GM12878 (cell line): ENCODE data around the gene KICS2. TPM values are rescaled to one million over a fixed set of nuclear protein-coding genes. Genes with fewer than 3 reads are reported as not detected.
A peak's percentile ranks its signal among the peaks of the same experiment; 100 is the strongest.

Experiments used
- ATAC-seq: fragments of 200-7000 bp; cut with Tn5 transposase; 3 replicates; pipeline ENCODE4 v1.9.1; 2020; ENCODE audit warnings: mild to moderate bottlenecking, moderate library complexity
- BruUV-seq: library from RNA; stranded (reverse); fragments of 400-500 nt; replicated peaks from 2 replicates; lab custom pipeline; 2021; lab: Mats Ljungman, UMichigan
- CTCF ChIA-PET: fragments of 300-600 bp; sonication (Branson Sonifier 250); formaldehyde crosslinking; extraction: SDS; loops from one replicate; lab custom pipeline; 2021; ENCODE audit warnings: inconsistent platforms; lab: Yijun Ruan, JAX
- POLR2A ChIA-PET: fragments of 350-600 bp; formaldehyde crosslinking; extraction: SDS; loops from one replicate; lab custom pipeline; 2021; ENCODE audit warnings: inconsistent platforms; lab: Charles Lee
- RAD21 ChIA-PET: fragments of 300-600 bp; sonication (Branson Sonifier 250); formaldehyde crosslinking; loops from one replicate; lab custom pipeline; 2023; ENCODE audit warnings: antibody characterized with exemption; ENCODE audit not compliant: unreplicated experiment; lab: Charles Lee
- SMC1A ChIA-PET: fragments of 300-600 bp; sonication (Branson Sonifier 250); formaldehyde crosslinking; loops from one replicate; lab custom pipeline; 2023; ENCODE audit not compliant: unreplicated experiment, uncharacterized antibody; lab: Charles Lee
- DNase-seq: peaks from one replicate; pipeline ENCODE4 v3.0.0-alpha.2; 2011; ENCODE audit warnings: low read depth, low spot score
- FAIRE-seq: peaks from 3 replicates; lab custom pipeline; 2011; peaks lifted over from hg19 to GRCh38; lab: Jason Lieb, UNC
- H2AFZ ChIP-seq: 2 replicates; pipeline ENCODE4 v1.6.0; 2011; ENCODE audit warnings: low read depth, low read length, control low read depth; ENCODE audit not compliant: control insufficient read depth
- H3K27ac ChIP-seq: 2 replicates; pipeline ENCODE4 v1.5.1; 2011; ENCODE audit warnings: control low read depth; ENCODE audit not compliant: control insufficient read depth, insufficient read depth
- H3K27me3 ChIP-seq, 2 experiments: replicated peaks in 1 of 2; 2 replicates each; pipeline versions ENCODE4 v1.6.0 to v1.6.1; 2011; ENCODE audit warnings: low read length in 1 of 2; ENCODE audit not compliant: control insufficient read depth in 2 of 2, insufficient read depth in 2 of 2
- H3K36me3 ChIP-seq, 2 experiments: 2 replicates each; pipeline ENCODE4 v1.5.1; 2011; ENCODE audit warnings: low read length in 1 of 2; ENCODE audit not compliant: control insufficient read depth in 2 of 2, insufficient read depth in 2 of 2
- H3K4me1 ChIP-seq: 2 replicates; pipeline ENCODE4 v1.6.1; 2011; ENCODE audit warnings: mild to moderate bottlenecking, low read length, moderate library complexity, mixed read lengths; ENCODE audit not compliant: control insufficient read depth, insufficient read depth
- H3K4me2 ChIP-seq: 2 replicates; pipeline ENCODE4 v1.6.0; 2011; ENCODE audit warnings: control low read depth; ENCODE audit not compliant: control insufficient read depth, insufficient read depth
- H3K4me3 ChIP-seq: fragments of 200-600 bp; sonication (generic); 2 replicates; pipeline ENCODE4 v1.5.1; 2016
- H3K79me2 ChIP-seq: 2 replicates; pipeline ENCODE4 v1.6.0; 2011; ENCODE audit warnings: low read length; ENCODE audit not compliant: control insufficient read depth, insufficient read depth
- H3K9ac ChIP-seq: 2 replicates; pipeline ENCODE4 v1.8.0; 2011; ENCODE audit warnings: low read length, control low read depth, mixed read lengths; ENCODE audit not compliant: control insufficient read depth, insufficient read depth
- H3K9me3 ChIP-seq: replicated peaks from 3 replicates; pipeline ENCODE4 v1.5.1; 2011; ENCODE audit warnings: mild to moderate bottlenecking, low read length; ENCODE audit not compliant: control insufficient read depth, insufficient read depth
- H4K20me1 ChIP-seq: 2 replicates; pipeline ENCODE4 v1.6.0; 2011; ENCODE audit not compliant: control insufficient read depth, insufficient read depth
- BCL11A ChIP-seq: IDR thresholded peaks from 2 replicates; pipeline ENCODE4 v1.6.1; 2011; ENCODE audit warnings: low read depth, low read length
- CBX3 ChIP-seq: fragments of 200-600 bp; sonication (generic); IDR thresholded peaks from 2 replicates; pipeline ENCODE4 v1.6.1; 2016; ENCODE audit warnings: low read depth, borderline replicate concordance
- FOXK2 ChIP-seq: fragments of 450-650 bp; IDR thresholded peaks from 2 replicates; pipeline ENCODE4 v1.6.1; 2017; ENCODE audit warnings: mild to moderate bottlenecking, moderate library complexity
- FOXM1 ChIP-seq: IDR thresholded peaks from 2 replicates; pipeline ENCODE4 v1.6.1; 2012; ENCODE audit warnings: low read depth, mild to moderate bottlenecking, inconsistent platforms, low read length, moderate library complexity
- HDAC6 ChIP-seq: fragments of 200-600 bp; sonication (generic); IDR thresholded peaks from one replicate; pipeline ENCODE4 v1.8.0; 2017; ENCODE audit warnings: antibody characterized with exemption; ENCODE audit not compliant: unreplicated experiment
- IKZF1 ChIP-seq: fragments of 450-650 bp; conservative IDR thresholded peaks from 2 replicates; pipeline ENCODE4 v1.6.1; 2017; ENCODE audit warnings: antibody characterized with exemption, mild to moderate bottlenecking
- IKZF2 ChIP-seq, 2 experiments: fragments of 450-650 bp; IDR thresholded peaks; 2 replicates each; pipeline ENCODE4 v1.6.1; 2017; ENCODE audit warnings: mild to moderate bottlenecking in 2 of 2, moderate library complexity in 2 of 2
- JUNB ChIP-seq: IDR thresholded peaks from 2 replicates; pipeline ENCODE4 v1.6.1; 2016; ENCODE audit warnings: antibody characterized with exemption, mild to moderate bottlenecking
- JUND ChIP-seq: IDR thresholded peaks from 2 replicates; pipeline ENCODE4 v1.6.1; 2012; ENCODE audit warnings: low read depth, mild to moderate bottlenecking, low read length, improper control_type of control experiment, moderate library complexity
- NRF1 ChIP-seq: conservative IDR thresholded peaks from 2 replicates; pipeline ENCODE4 v1.6.1; 2011; ENCODE audit warnings: mild to moderate bottlenecking, low read depth, low read length, improper control_type of control experiment
- PML ChIP-seq: IDR thresholded peaks from 2 replicates; pipeline ENCODE4 v1.6.1; 2012; ENCODE audit warnings: low read length, inconsistent platforms
- RELA ChIP-seq: fragments of 450-650 bp; IDR thresholded peaks from 2 replicates; pipeline ENCODE4 v1.8.0; 2014; ENCODE audit warnings: borderline replicate concordance; ENCODE audit not compliant: partially characterized antibody
- SIN3A ChIP-seq: IDR thresholded peaks from 2 replicates; pipeline ENCODE4 v1.6.1; 2012; ENCODE audit warnings: low read depth, low read length, improper control_type of control experiment
- SMAD5 ChIP-seq: IDR thresholded peaks from 2 replicates; pipeline ENCODE4 v1.6.1; 2016; ENCODE audit warnings: antibody characterized with exemption, low read depth
- TCF7 ChIP-seq: IDR thresholded peaks from 2 replicates; pipeline ENCODE4 v1.6.1; 2014; ENCODE audit warnings: antibody characterized with exemption, borderline replicate concordance
- ZNF217 ChIP-seq: fragments of 450-650 bp; IDR thresholded peaks from 2 replicates; pipeline ENCODE4 v1.6.1; 2017; ENCODE audit warnings: antibody characterized with exemption, mild to moderate bottlenecking
- WGBS: methylation state at CpG from one replicate; pipeline ENCODE4 v1.1.6; 2016; ENCODE audit warnings: low lambda C conversion rate; ENCODE audit not compliant: insufficient replicate concordance, insufficient coverage; ENCODE audit errors: missing lambda C conversion rate; 5-methylcytosine and 5-hydroxymethylcytosine counted together
- in situ Hi-C: fragments of 300-500 bp; cut with MboI; formaldehyde crosslinking; loops from 9 replicates; pipeline ENCODE4 v1.14.3; 2018; ENCODE audit warnings: mixed read lengths
- intact Hi-C: fragments of 100-400 bp; cut with micrococcal nuclease; formaldehyde crosslinking; loops from one replicate; pipeline ENCODE4 v1.14.2; 2022; ENCODE audit not compliant: unreplicated experiment
- polyA plus RNA-seq, 11 experiments: library from polyadenylated mRNA; depleted of rRNA in 4 of 11; unstranded in 6 of 11; stranded (reverse) in 5 of 11; fragments of >200 nt; fragmentation: Nextera tagmentation in 4 of 11; fragmentation: Illumina TruSeq in 1 of 11; extraction: Ambion mirVana in 4 of 11; extraction: Trizol in 1 of 11; gene quantifications; 1 replicate in 1 of 11; 2 replicates in 10 of 11; pipeline versions ENCODE4 v1.2.1 to v1.2.3, GENCODE V29; 2011 to 2016; ENCODE audit warnings: inconsistent platforms in 2 of 11, missing spikeins in 2 of 11, low read depth in 1 of 11
- total RNA-seq, 4 experiments: library from RNA; depleted of rRNA in 3 of 4; stranded (reverse); fragments of >200 nt in 3 of 4; fragmentation: Illumina TruSeq in 1 of 4; extraction: Trizol in 1 of 4; gene quantifications; 2 replicates each; pipeline versions ENCODE4 v1.2.1 to v1.2.3, GENCODE V29; 2013 to 2021
- TF ChIP-seq, protein P1 (sequence below): fragments of 450-650 bp; IDR thresholded peaks from 2 replicates; pipeline ENCODE4 v1.6.1; 2016; ENCODE audit warnings: mild to moderate bottlenecking
- TF ChIP-seq, protein P2 (sequence below): IDR thresholded peaks from 2 replicates; pipeline ENCODE4 v1.6.1; 2012; ENCODE audit warnings: low read depth, low read length, improper control_type of control experiment
- TF ChIP-seq, protein P3 (sequence below): fragments of 450-650 bp; IDR thresholded peaks from 2 replicates; pipeline ENCODE4 v1.6.1; 2016; ENCODE audit warnings: mild to moderate bottlenecking
- TF ChIP-seq, protein P4 (sequence below): fragments of 450-650 bp; IDR thresholded peaks from 2 replicates; pipeline ENCODE4 v1.6.1; 2017; ENCODE audit warnings: mild to moderate bottlenecking

KICS2 gene
- total and polyA plus RNA-seq, 10 of the 15 experiments (the other 5 are each of a cell fraction or from before 2014, with no cell fraction given), result 3.9 to 13.1 (median 9.5) TPM

DNA sequence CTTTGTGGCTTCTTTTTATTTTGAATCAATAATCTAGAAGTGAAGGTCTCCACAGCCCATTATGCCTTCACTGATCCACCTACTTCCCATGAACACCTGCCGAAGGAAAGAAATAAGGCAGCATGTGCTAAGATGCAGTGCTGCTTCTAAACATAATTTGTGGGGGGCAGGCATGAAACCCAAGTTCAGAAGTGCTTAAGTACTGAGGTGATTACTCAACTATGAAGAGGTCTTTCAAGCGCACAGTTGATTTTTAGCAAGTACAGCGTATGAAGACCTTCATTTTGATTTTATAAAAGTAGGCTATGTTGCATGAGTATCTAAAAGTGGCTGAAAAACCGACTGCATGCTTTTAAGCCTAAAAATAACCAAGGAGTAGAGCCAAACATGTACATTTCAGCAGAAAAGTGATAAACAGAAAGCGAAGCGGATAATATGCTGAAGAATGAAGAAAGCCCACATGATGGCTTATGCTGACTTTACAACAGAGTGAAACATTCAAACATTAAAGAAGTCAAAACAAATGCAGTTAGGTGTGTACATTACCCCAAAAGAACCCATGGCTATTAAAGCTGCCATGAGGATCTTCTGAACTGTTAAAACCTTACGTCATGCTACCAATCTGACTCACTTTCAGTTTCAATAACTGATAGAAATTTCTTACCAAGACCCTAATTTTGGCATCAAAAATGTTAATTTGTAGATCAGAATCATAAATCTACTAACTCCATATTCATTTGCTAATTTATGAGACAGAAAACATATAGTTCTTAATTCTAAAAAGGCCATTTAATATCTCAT is 29.3 kb downstream of the KICS2 start:
- Histone ChIP-seq H3K4me3 (no peak overlapping the region), H3K4me2 (peak overlapping the region; percentile 21; the same call in 1 of the 2 replicates), H3K9ac (no peak overlapping the region), H3K79me2 (no peaks in the 10 kb centered on the region), H3K36me3 (peaks cover 0 to 9% of the 10 kb centered on the region in 2 experiments; a peak in 2 of 4 replicates), H3K9me3 (no peaks in the 10 kb centered on the region), H2AFZ (peak overlapping the region; percentile 9), H4K20me1 (no peaks in the 10 kb centered on the region), H3K27ac (peak overlapping the region; percentile 46; the same call in 1 of the 2 replicates), H3K27me3 (no peaks in the 10 kb centered on the region), H3K4me1 (peaks cover 10% of the 10 kb centered on the region; the same call in 1 of the 2 replicates)
- peak; percentile 57 for FAIRE-seq
- DNase-seq, result no peak
- ATAC-seq, result peak; percentile 98
- intact Hi-C loops, result loop anchor here (2.0 kb wide), 1 partner anchor 30 kb away; the partner anchor contains the start of gene KICS2
- in situ Hi-C loops, result no loop called here
- CTCF ChIA-PET, result no interaction called here
- RAD21 ChIA-PET, result no interaction called here
- WGBS, result 66% methylated on average over 7 of the region's 7 CpGs
- no TSS peak for BruUV-seq
- POLR2A ChIA-PET, result no interaction called here
- SMC1A ChIA-PET, result interaction anchor here (1.4 to 1.7 kb wide), 2 partner anchors 13 to 28 kb away, joined by 3 to 8 read pairs; no protein-coding TSS in a partner anchor
- peak; percentile 98 for TF ChIP-seq JUNB
- TF ChIP-seq JUND, result peak; percentile 70
- TF ChIP-seq IKZF2 (IDR thresholded peaks at IDR 0.05), result 0 out of 4 replicates have a peak, but pooled peaks have one; percentile 15 to 19
- TF ChIP-seq CBX3, result no peak
- TF ChIP-seq NRF1, result no peak
- TF ChIP-seq, protein P1, sequence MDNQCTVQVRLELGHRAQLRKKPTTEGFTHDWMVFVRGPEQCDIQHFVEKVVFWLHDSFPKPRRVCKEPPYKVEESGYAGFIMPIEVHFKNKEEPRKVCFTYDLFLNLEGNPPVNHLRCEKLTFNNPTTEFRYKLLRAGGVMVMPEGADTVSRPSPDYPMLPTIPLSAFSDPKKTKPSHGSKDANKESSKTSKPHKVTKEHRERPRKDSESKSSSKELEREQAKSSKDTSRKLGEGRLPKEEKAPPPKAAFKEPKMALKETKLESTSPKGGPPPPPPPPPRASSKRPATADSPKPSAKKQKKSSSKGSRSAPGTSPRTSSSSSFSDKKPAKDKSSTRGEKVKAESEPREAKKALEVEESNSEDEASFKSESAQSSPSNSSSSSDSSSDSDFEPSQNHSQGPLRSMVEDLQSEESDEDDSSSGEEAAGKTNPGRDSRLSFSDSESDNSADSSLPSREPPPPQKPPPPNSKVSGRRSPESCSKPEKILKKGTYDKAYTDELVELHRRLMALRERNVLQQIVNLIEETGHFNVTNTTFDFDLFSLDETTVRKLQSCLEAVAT, result 0 out of 2 replicates have a peak, but pooled peaks have one; percentile 30
- no peak for TF ChIP-seq SIN3A
- TF ChIP-seq HDAC6, result no peak
- TF ChIP-seq FOXK2, result no peak
- no peak for TF ChIP-seq IKZF1
- TF ChIP-seq, protein P2, sequence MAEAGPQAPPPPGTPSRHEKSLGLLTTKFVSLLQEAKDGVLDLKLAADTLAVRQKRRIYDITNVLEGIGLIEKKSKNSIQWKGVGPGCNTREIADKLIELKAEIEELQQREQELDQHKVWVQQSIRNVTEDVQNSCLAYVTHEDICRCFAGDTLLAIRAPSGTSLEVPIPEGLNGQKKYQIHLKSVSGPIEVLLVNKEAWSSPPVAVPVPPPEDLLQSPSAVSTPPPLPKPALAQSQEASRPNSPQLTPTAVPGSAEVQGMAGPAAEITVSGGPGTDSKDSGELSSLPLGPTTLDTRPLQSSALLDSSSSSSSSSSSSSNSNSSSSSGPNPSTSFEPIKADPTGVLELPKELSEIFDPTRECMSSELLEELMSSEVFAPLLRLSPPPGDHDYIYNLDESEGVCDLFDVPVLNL, result no peak
- TF ChIP-seq FOXM1, result peak; percentile 86; the same call in 1 of the 2 replicates
- TF ChIP-seq, protein P3, sequence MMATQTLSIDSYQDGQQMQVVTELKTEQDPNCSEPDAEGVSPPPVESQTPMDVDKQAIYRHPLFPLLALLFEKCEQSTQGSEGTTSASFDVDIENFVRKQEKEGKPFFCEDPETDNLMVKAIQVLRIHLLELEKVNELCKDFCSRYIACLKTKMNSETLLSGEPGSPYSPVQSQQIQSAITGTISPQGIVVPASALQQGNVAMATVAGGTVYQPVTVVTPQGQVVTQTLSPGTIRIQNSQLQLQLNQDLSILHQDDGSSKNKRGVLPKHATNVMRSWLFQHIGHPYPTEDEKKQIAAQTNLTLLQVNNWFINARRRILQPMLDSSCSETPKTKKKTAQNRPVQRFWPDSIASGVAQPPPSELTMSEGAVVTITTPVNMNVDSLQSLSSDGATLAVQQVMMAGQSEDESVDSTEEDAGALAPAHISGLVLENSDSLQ, result no peak
- TF ChIP-seq TCF7, result peak; percentile 60; the same call in 1 of the 2 replicates
- no peak for TF ChIP-seq RELA
- TF ChIP-seq ZNF217, result no peak
- TF ChIP-seq, protein P4, sequence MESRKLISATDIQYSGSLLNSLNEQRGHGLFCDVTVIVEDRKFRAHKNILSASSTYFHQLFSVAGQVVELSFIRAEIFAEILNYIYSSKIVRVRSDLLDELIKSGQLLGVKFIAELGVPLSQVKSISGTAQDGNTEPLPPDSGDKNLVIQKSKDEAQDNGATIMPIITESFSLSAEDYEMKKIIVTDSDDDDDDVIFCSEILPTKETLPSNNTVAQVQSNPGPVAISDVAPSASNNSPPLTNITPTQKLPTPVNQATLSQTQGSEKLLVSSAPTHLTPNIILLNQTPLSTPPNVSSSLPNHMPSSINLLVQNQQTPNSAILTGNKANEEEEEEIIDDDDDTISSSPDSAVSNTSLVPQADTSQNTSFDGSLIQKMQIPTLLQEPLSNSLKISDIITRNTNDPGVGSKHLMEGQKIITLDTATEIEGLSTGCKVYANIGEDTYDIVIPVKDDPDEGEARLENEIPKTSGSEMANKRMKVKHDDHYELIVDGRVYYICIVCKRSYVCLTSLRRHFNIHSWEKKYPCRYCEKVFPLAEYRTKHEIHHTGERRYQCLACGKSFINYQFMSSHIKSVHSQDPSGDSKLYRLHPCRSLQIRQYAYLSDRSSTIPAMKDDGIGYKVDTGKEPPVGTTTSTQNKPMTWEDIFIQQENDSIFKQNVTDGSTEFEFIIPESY, result no peak
- peak; percentile 76 for TF ChIP-seq BCL11A
- TF ChIP-seq SMAD5, result no peak
- TF ChIP-seq PML, result peak; percentile 75; the same call in 1 of the 2 replicates
